ENCODE results near the gene PCDHGC3.

PCDHGC3 gene

DNA sequence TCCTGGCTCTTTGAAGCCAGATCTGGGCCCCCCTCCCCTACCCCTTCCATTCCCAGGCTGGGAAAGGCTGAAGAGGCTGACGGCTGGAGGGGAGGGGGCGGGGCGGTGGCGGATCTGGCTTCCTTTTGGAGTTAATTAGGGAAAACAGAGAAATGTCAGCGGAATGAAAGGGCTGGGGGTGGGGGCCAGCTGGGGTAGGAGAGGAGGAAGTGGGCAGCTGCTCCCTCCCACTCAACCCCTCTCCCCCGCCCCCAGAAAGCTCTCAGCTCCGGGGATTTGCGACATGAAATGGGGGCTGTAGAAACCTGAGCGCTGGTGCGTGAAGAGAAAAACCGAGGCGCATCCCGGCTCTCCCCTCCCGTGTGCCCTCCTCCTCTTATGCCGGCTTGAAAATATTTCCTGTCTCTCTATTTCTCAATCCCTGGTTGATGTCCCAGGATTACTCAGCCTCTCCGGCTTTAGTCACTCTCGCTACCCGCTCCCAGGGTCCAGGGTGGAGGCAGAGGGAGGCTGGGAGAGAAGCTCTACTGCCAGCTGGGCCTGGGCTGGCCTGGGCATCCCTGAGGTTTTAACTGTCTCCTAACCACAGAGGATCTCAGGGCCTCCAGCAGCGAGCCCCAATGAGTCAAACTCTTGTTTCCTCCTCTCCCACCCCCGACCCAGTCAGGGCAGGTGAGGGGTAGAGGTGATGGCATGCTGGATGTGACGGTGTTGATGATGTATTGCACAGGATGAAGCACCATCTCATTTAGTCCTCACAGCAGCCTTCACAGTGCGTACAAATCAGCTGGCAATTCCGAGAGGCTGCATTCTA lies 33.2 kb downstream of the PCDHGC3 start:
- peak; percentile 42 for DNase-seq (ENCODE audit: low spot score)

DNA sequence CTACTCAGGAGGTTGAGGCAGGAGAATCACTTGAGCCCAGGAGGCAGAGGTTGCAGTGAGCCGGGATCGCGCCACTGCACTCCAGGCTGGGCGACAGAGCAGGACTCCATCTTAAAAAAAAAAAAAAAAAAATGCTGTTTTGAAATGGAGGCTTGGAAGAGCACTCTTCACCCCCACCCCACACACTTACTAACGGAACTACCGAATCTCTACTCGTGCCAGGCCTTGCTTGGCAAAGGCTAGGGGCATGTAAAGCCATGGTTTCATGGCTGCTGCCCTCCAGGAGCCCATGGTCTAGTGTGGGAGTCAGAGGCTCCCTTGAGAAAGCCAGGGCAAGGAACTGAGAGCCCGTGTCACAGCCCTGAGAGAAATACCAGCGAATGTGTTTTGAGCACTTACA lies 34.4 kb downstream of the PCDHGC3 start:
- DNase-seq (ENCODE audit: low spot score): no peak

GRCh38 chr5:141510850-141511601 lies 35.3 kb downstream of the PCDHGC3 start:
- no peak for DNase-seq (ENCODE audit: low spot score)

DNA sequence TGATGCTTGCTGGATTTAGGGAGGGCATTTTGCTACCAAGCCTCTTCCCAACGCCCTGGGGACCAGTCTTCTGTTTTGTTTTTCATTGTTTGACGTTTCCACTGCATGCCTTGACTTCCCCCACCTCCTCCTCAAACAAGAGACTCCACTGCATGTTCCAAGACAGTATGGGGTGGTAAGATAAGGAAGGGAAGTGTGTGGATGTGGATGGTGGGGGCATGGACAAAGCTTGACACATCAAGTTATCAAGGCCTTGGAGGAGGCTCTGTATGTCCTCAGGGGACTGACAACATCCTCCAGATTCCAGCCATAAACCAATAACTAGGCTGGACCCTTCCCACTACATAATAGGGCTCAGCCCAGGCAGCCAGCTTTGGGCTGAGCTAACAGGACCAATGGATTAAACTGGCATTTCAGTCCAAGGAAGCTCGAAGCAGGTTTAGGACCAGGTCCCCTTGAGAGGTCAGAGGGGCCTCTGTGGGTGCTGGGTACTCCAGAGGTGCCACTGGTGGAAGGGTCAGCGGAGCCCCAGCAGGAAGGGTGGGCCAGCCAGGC lies 36.1 kb downstream of the PCDHGC3 start:
- no peak for DNase-seq (ENCODE audit: low spot score)

- no peak for DNase-seq (ENCODE audit: low spot score)
Observed at GRCh38 chr5:141512390-141512910, 36.7 kb downstream of the PCDHGC3 start.

GRCh38 chr5:141512911-141513626 lies 37.3 kb downstream of the PCDHGC3 start:
- DNase-seq (ENCODE audit: low spot score): no peak

- DNase-seq (ENCODE audit: low spot score): peak; percentile 48
Observed at GRCh38 chr5:141513627-141514329, 38.0 kb downstream of the PCDHGC3 start.

GRCh38 chr5:141514330-141515133 lies 38.8 kb downstream of the PCDHGC3 start:
- no peak for DNase-seq (ENCODE audit: low spot score)

- no peak for DNase-seq (ENCODE audit: low spot score)
Observed at GRCh38 chr5:141515141-141515540, 39.4 kb downstream of the PCDHGC3 start.

- no peak for DNase-seq (ENCODE audit: low spot score)
Observed at GRCh38 chr5:141515946-141516671, 40.3 kb downstream of the PCDHGC3 start.

GRCh38 chr5:141516672-141517025 lies 40.9 kb downstream of the PCDHGC3 start:
- no peak for DNase-seq (ENCODE audit: low spot score)

DNA sequence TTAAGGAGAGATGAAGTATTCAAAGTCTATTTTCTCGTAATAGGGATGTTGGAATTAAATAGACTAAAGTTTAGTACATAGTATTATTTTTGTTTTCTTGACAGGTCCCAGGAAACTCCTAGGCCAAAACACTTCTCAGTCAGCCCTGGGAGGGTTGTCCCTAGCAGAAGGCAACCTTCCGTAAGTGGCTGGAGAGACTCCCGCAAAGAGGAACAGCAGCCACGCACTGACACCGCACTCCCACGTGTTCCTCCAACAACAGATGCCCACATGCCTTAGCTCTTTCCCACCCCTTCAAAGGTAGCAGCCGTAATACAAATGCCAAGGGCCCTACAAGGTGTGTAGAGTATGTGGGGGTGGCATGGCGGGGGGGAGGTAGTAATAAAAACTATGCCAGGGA lies 41.5 kb downstream of the PCDHGC3 start:
- DNase-seq (ENCODE audit: low spot score): no peak

DNA sequence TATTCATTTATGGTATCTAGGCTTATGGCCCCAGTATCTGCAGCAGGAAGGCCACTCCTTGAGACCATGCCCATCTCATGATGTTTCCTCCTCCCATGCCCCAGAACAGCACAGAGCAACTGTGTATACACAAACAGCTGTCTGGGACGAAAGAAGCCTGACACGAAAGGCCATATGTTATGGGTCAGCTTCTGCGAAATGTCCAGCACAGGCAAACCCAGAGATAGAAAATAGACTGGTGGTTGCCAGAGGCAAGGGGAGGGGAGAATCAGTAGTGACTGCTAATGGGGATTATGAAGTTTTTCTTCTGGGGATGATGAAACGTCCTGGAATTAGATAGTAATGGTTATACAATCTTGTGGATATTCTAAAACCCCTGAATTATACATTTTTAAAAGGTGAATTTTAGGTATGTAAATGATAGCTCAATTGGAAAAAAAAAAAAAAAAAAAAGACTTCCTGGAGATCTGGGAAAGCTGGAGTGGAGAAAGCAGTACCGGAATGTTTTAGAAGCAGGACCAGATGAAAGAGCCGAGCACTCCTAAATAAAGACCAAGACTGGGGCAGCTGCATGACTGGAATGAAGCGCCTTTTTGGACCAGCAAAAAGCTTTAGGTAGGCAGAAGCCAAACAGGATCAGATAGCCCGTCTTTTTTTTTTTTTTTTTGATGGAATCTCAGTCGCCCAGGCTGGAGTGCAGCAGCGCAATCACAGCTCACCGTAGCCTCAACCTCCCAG lies 42.3 kb downstream of the PCDHGC3 start:
- no peak for DNase-seq (ENCODE audit: low spot score)

DNA sequence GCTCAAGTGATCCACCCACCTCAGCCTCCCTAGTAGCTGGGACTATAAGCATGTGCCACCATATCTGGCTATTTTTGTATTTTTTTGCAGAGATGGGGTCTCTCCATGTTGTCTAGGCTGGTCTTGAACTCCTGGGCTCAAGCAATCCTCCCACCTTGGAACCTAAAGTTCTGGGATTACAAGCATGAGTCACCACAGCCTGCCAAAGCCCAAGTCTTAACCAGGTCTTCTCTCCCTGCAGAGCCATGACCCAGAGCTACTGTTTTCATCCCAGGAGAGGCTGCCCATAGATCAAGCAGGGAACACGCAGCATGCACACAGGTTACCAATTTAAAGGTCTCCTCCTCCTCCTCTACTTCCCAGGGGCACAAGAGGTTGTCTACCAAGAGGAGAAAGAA lies 42.9 kb downstream of the PCDHGC3 start:
- DNase-seq (ENCODE audit: low spot score): no peak

DNA sequence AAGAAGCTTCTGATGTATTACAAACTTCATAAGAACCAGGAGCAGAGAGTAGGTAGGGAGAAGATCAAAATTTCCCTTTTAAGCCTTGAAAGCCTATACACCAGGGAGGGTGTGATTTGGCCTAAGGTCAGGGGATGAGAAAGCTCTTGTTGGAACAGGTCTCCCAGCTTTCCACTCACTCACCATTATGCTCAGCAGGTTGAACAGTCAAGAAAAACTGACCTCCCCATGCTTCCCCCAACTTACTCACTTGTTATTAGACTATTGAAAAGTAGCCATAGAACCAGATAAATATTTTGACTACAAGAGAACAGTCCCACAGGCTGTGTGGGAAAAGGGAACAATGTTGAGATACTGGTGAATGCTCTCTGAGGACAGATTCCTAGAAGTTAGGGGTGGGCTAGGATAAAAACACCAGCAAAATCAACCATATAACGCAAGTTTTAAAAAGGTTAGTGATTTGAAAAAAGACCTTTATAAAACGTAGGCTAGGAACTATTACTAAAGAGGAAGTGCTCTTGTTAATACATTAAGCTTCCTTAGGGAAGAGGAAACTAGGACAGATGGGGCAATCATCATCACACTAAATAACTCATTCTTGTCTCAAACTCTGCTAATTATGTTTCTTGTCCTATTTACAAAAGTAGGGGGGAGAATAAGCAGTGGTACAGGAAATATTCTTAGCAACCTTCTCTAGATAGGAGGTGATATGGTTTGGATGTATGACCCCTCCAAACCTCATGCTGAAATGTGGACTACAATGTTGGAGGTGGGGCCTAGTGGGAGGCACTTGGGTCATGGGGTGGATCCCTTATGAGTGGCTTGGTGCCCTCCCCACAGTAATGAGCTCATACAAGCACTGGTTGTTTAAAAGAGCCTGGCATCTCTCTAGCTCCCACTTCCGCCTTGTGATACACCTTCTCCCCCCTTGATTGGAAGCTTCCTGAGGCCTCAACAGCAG lies 44.1 kb downstream of the PCDHGC3 start:
- DNase-seq (ENCODE audit: low spot score): no peak

DNA sequence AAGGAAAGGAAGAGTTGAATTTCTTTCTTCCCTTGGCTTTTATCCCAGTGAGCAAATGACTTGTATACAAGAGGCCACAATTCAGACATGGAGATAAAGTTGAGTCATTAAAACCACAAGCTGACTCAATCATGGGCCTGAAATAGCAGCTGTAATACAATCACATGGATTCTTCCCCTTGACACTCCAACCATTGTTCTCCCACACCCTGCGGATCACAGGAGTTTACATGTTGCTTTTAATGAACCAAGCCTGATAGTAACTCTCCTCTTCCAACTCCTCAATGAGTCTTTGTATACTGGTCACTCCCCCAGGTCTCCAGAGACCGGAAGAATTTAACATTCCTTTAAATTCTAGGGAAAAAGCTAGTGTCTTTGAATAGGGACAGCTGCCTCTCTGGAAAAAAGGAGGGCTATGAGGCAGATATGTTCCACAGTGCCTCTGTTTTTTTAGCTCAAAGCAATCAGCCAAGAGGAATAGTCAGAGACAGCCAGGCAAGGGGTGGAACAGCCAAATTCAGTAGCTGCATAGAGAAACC lies 45.5 kb downstream of the PCDHGC3 start:
- peak; percentile 95 for DNase-seq (ENCODE audit: low spot score)

GRCh38 chr5:141522301-141522700 lies 46.5 kb downstream of the PCDHGC3 start:
- no peak for DNase-seq (ENCODE audit: low spot score)

DNA sequence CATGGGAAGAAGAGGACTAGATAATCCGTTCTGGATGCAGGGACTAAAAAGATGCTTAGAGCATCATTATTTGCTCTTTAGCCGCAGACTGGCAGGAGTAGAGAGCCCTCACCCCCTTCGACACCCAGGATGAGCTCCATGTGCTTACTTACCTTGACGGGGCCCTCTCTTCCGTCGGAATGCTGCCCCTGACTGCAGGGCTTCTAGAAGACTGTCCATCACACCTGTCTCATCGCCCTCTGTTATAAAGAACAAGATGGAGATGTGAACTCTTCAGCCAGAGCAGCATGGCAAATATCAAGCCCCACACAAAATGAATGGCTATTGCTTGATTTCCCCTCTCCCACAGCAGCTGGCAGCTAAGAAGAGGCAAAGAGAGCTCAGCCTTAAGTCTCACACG lies 48.2 kb downstream of the PCDHGC3 start:
- no peak for DNase-seq (ENCODE audit: low spot score)

All from COLO829 (cell line).